Measurements from ENCODE around the gene HEATR5B.

DNA sequence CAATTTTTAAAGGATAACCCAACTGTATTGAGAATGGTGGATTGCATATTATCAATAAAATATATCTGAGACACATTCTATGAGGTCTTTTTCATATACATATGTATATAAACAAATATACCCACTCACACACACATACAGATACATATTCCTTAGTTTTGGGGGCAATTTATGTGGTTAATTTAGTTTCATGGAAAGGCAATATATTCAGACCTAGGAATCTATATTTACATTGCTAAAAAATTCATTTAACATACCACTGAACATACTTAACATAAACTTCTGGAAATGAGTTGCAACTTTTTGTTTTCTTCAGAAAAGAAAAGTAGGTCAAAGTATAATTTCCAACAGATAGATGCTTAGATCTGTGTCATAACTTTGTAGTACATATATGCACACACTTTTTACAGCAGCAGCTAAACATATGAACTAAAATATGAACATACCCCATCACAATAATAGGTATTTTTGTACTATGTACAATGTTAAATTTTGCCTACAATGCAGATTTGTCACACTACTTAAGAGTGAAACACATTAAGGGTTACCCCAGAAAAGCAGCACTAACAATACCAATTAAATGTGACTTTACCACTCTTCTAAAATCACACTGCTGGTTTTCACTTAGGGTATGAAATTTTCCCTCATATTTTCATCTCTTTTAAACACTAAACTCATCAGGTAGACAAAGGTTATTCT, 23.0 kb downstream of the HEATR5B start:
- TF ChIP-seq, protein P1, sequence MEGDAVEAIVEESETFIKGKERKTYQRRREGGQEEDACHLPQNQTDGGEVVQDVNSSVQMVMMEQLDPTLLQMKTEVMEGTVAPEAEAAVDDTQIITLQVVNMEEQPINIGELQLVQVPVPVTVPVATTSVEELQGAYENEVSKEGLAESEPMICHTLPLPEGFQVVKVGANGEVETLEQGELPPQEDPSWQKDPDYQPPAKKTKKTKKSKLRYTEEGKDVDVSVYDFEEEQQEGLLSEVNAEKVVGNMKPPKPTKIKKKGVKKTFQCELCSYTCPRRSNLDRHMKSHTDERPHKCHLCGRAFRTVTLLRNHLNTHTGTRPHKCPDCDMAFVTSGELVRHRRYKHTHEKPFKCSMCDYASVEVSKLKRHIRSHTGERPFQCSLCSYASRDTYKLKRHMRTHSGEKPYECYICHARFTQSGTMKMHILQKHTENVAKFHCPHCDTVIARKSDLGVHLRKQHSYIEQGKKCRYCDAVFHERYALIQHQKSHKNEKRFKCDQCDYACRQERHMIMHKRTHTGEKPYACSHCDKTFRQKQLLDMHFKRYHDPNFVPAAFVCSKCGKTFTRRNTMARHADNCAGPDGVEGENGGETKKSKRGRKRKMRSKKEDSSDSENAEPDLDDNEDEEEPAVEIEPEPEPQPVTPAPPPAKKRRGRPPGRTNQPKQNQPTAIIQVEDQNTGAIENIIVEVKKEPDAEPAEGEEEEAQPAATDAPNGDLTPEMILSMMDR (IDR thresholded peaks at IDR 0.05), result no peak
- TF ChIP-seq POLR2A (IDR thresholded peaks at IDR 0.05), result no peak
